GM12875 (cell line): ENCODE measurements around the gene USF3.

Experiments used
- H3K4me3 ChIP-seq: one replicate; pipeline ENCODE4 v1.5.1; 2011; ENCODE audit warnings: low read depth, low read length, control low read depth
- TF ChIP-seq, protein P1 (sequence below): IDR thresholded peaks from 2 replicates; pipeline ENCODE4 v1.5.1; 2011; ENCODE audit warnings: low read depth, mild to moderate bottlenecking, control low read depth, inconsistent platforms, low read length, moderate library complexity, borderline replicate concordance; ENCODE audit not compliant: insufficient read depth

USF3 gene

GRCh38 chr3:113695786-113696645, at the start of gene USF3:
Gene USF3 (minus strand): TSS chr3:113696642. CDS start chr3:113674878, 21,764 bp downstream.
- TF ChIP-seq, protein P1, sequence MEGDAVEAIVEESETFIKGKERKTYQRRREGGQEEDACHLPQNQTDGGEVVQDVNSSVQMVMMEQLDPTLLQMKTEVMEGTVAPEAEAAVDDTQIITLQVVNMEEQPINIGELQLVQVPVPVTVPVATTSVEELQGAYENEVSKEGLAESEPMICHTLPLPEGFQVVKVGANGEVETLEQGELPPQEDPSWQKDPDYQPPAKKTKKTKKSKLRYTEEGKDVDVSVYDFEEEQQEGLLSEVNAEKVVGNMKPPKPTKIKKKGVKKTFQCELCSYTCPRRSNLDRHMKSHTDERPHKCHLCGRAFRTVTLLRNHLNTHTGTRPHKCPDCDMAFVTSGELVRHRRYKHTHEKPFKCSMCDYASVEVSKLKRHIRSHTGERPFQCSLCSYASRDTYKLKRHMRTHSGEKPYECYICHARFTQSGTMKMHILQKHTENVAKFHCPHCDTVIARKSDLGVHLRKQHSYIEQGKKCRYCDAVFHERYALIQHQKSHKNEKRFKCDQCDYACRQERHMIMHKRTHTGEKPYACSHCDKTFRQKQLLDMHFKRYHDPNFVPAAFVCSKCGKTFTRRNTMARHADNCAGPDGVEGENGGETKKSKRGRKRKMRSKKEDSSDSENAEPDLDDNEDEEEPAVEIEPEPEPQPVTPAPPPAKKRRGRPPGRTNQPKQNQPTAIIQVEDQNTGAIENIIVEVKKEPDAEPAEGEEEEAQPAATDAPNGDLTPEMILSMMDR = peak; percentile 5; the same call in 1 of the 2 replicates

GRCh38 chr3:113745756-113746547, 49.5 kb upstream of the USF3 start, which contains the start of gene NAA50:
Gene NAA50 (minus strand): TSS chr3:113746249. CDS start chr3:113745949, 300 bp downstream.
- peak within 1 kb of the TSS; percentile 96 for H3K4me3 ChIP-seq
- TF ChIP-seq, protein P1 = peak; percentile 67

More at GRCh38 chr3:113695786-113696645, at the start of gene USF3:
- peak within 1 kb of the TSS; percentile 96 for H3K4me3 ChIP-seq

DNA sequence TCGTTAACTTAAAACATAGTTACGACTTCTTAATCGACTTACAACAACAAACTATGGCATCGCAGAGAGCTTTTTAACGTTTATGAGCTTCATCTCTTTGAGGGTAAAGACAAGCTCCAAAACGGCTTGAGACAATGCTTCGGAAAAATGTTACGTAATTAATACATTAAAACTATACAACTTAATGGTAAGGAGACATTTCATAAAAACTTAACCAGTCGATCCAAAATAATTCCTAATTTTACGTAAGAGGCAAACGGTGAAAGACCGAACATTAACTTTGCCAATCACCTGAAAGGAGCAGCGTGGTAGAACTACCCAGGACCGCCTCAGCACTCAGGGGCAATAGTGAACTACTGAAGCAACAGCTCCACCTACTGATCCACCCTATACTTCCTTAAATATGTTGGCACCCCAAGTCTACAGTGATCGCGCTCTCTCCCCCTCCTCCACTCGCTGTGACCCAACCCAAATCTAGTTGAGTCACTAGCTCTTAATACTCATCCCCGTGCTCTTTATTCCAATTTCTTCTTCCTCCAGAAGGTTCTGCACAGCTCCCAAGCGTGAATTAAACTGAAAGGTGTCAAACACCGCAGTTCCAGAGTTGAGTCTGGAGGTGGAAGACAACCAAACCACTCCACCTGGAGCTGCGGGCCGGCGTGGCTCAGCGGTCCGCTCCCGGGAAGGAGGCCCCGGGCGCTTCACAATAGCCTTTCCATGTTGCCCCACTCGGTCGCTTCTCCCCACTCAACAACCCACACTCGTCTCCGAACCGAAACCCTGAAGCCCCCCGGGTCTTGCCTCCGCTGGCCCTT, 48.7 kb upstream of the USF3 start:
- TF ChIP-seq, protein P1 = peak; percentile 66; the same call in 1 of the 2 replicates
- peak overlapping the region; percentile 96 for H3K4me3 ChIP-seq

DNA sequence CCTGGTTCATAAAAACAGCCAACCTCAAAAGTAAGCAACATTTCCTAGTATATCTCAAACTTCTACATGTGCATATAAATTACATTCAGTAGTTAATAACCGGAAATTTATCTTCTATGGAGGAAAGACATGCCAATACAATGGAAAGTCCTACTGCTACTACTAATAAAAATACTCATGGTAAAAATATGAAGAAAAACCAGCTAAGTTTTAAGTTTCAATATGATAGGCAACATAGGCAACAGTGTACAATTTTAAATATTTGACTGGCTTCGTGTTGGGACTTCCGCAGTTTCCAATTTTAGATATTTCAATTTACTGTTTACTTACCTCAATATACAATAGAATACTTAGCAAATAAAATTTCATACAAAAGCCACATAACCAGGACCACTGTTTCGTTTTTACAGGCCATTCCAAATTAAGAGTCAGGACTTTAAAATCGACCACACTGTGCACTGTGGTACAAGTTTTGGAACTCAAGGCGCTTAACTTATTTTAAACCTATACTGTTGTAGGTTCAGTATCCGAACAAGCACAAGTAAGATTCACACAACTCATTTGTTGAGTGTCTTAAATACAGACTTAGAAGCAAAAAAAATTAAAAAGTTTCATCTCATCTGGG, 46.7 kb upstream of the USF3 start:
- no peak overlapping the region for H3K4me3 ChIP-seq
- TF ChIP-seq, protein P1 = no peak

DNA sequence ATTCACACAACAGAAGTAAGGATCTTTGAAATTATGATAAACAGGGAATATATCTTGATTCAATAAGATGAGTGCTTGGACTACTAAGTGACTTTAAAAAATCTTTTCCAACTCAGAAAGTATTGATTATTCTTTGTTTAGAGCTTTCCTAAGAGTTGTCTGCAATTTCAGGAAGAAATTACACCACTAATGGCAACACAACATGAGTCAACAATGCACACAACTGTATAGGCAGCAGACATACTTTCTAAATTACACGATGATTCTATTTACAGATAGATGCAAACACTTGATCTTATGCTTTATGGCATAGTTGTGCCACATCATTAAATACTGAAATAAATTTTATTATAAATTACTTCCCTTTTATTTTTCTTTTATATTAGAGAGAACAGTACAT, 45.2 kb upstream of the USF3 start:
- TF ChIP-seq, protein P1 = no peak
- no peak overlapping the region for H3K4me3 ChIP-seq

DNA sequence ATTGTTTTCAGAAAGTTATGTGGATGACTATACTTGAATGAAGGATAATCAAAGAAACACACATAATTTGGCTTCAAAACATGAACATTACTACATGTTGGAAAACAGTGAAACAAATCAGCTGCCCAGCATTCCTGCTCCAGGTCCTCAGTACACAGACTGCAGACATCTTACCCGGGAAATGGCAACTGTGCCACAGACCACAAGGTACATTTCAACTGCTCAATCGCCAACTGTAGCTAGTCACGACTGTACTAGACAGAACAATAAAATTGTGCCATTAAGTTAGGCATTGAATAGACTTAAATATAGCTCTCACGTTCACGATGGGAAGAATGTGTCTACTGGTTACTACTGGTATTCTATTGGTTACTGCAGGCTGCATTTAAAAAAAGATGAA, 44.6 kb upstream of the USF3 start:
- no peak overlapping the region for H3K4me3 ChIP-seq
- TF ChIP-seq, protein P1 = no peak
